ENCODE results near the gene OGA. TPM values are rescaled to one million over a fixed set of nuclear protein-coding genes. Genes with fewer than 3 reads are reported as not detected.

The OGA gene
- polyA plus RNA-seq, 3 donors: 6.9 to 104 (median 15.3) TPM

- Mint-ChIP-seq H3K4me3 (no peak overlapping the region), H3K36me3 (peaks cover 46 to 62% of the 10 kb centered on the region in 2 donors), H3K27ac (no peak overlapping the region), H3K27me3 (ENCODE audit: low read depth in 3 of 3) (peaks cover 0 to 2% (median 0%) of the 10 kb centered on the region in 3 donors), H3K4me1 (peaks cover 27% of the 10 kb centered on the region), H3K9me3 (no peaks in the 10 kb centered on the region)
- Histone ChIP-seq H3K4me3 (replicated peaks in 1 of 3; ENCODE audit: low read depth in 2 of 3, low read length in 3 of 3) (no peak overlapping the region), H3K27me3 (ENCODE audit: control insufficient read depth in 2 of 2, insufficient read depth in 2 of 2, low read length in 2 of 2) (no peaks in the 10 kb centered on the region), H3K4me2 (replicated peaks; ENCODE audit: extremely low read depth, low read length, poor library complexity, severe bottlenecking) (no peak overlapping the region), H2AFZ (ENCODE audit: insufficient read depth, low read depth, low read length, poor library complexity, severe bottlenecking) (no peak overlapping the region), H3K36me3 (replicated peaks in 1 of 2; ENCODE audit: control insufficient read depth in 1 of 2, insufficient read depth in 2 of 2, low read length in 2 of 2) (peaks cover 60 to 69% of the 10 kb centered on the region in 2 donors), H3K4me1 (ENCODE audit: control insufficient read depth in 1 of 2, insufficient read depth in 2 of 2, low read length in 2 of 2) (peaks cover 18 to 27% of the 10 kb centered on the region in 2 donors), H3K9ac (ENCODE audit: insufficient read depth, low read length, poor library complexity, severe bottlenecking) (no peak overlapping the region), H3K9me3 (replicated peaks in 1 of 2; ENCODE audit: control insufficient read depth in 1 of 2, insufficient read depth in 1 of 2, low read length in 2 of 2) (no peaks in the 10 kb centered on the region), H4K20me1 (ENCODE audit: insufficient read depth, low read length) (peaks cover 63% of the 10 kb centered on the region), H3K27ac (ENCODE audit: low read depth in 1 of 2, low read length in 2 of 2) (no peak overlapping the region), H3K79me2 (ENCODE audit: insufficient read depth, low read length) (no peaks in the 10 kb centered on the region)
- WGBS (ENCODE audit: insufficient coverage): 100% methylated on average over 2 of the region's 2 CpGs
- no peak for TF ChIP-seq CTCF (IDR thresholded peaks at IDR 0.05)
- intact Hi-C loops (cut with micrococcal nuclease): no loop called here
- DNase-seq: no peak
Observed at GRCh38 chr10:101785801-101786200, 32.4 kb downstream of the OGA start.

- peak overlapping the region in 1 of 7 donors; percentile 21 for H3K27ac Mint-ChIP-seq
- Histone ChIP-seq H4K20me1 (ENCODE audit: insufficient read depth, low read length) (peaks cover 67% of the 10 kb centered on the region), H3K27me3 (ENCODE audit: control insufficient read depth in 2 of 2, insufficient read depth in 2 of 2, low read length in 2 of 2) (peaks cover 0 to 2% of the 10 kb centered on the region in 2 donors), H3K36me3 (replicated peaks in 1 of 2; ENCODE audit: control insufficient read depth in 1 of 2, insufficient read depth in 2 of 2, low read length in 2 of 2) (peaks cover 48 to 56% of the 10 kb centered on the region in 2 donors), H3K9ac (ENCODE audit: insufficient read depth, low read length, poor library complexity, severe bottlenecking) (no peak overlapping the region), H3K27ac (ENCODE audit: low read depth in 1 of 2, low read length in 2 of 2) (peak overlapping the region in 1 of 2 donors; percentile 30), H2AFZ (ENCODE audit: insufficient read depth, low read depth, low read length, poor library complexity, severe bottlenecking) (no peak overlapping the region), H3K4me3 (replicated peaks in 1 of 3; ENCODE audit: low read depth in 2 of 3, low read length in 3 of 3) (no peak overlapping the region), H3K9me3 (replicated peaks in 1 of 2; ENCODE audit: control insufficient read depth in 1 of 2, insufficient read depth in 1 of 2, low read length in 2 of 2) (no peaks in the 10 kb centered on the region), H3K4me2 (replicated peaks; ENCODE audit: extremely low read depth, low read length, poor library complexity, severe bottlenecking) (no peak overlapping the region), H3K79me2 (ENCODE audit: insufficient read depth, low read length) (no peaks in the 10 kb centered on the region), H3K4me1 (ENCODE audit: control insufficient read depth in 1 of 2, insufficient read depth in 2 of 2, low read length in 2 of 2) (peaks cover 24 to 39% of the 10 kb centered on the region in 2 donors)
- no peak for DNase-seq
- no peak for TF ChIP-seq CTCF (IDR thresholded peaks at IDR 0.05)
- intact Hi-C loops (cut with micrococcal nuclease): loop anchor here (5.0 kb wide), 3 partner anchors 182 to 572 kb away; partner anchors contain the start of gene HPS6 (in 1 of the 2)
- no peak overlapping the region for H3K4me3 Mint-ChIP-seq
- peaks cover 36% of the 10 kb centered on the region for H3K4me1 Mint-ChIP-seq
- 83% methylated on average over 1 of the region's 2 CpGs for WGBS (ENCODE audit: insufficient coverage)
- peaks cover 38 to 52% of the 10 kb centered on the region in 2 donors for H3K36me3 Mint-ChIP-seq
- H3K9me3 Mint-ChIP-seq: peaks cover 0 to under 1% (median 0%) of the 10 kb centered on the region in 7 donors
- peaks cover under 1 to 11% (median 4%) of the 10 kb centered on the region in 3 donors for H3K27me3 Mint-ChIP-seq (ENCODE audit: low read depth in 3 of 3)
Observed at GRCh38 chr10:101784558-101784957, 33.7 kb downstream of the OGA start.

Data from CD14-positive monocyte (primary cell).